Activated CD4-positive, alpha-beta memory T cell treated with anti-CD3 and anti-CD28 coated beads, Interleukin-2, amount 10 ng/mL, durations not matched to agents 7 days and 5 days (primary cell): ENCODE measurements around the gene GP1BB. TPM values are rescaled to one million over a fixed set of nuclear protein-coding genes. Genes with fewer than 3 reads are reported as not detected.

Experiments
- CTCF ChIA-PET: fragments of 350-600 bp; sonication (Branson Sonifier 250); formaldehyde crosslinking; loops from one replicate; lab custom pipeline; 2021; ENCODE audit warnings: antibody characterized with exemption, inconsistent platforms; lab: Charles Lee
- POLR2A ChIA-PET: fragments of 350-600 bp; sonication (Branson Sonifier 250); formaldehyde crosslinking; loops from one replicate; lab custom pipeline; 2021; ENCODE audit warnings: antibody characterized with exemption; lab: Charles Lee
- DNase-seq: peaks from one replicate; pipeline ENCODE4 v3.0.0-alpha.2; 2020
- H3K27ac Mint-ChIP-seq: one replicate; pipeline ENCODE4 v1.8.0; 2021; ENCODE audit warnings: mild to moderate bottlenecking, mixed read lengths
- H3K27me3 Mint-ChIP-seq: one replicate; pipeline ENCODE4 v1.8.0; 2021; ENCODE audit warnings: mixed read lengths
- H3K36me3 Mint-ChIP-seq: one replicate; pipeline ENCODE4 v1.8.0; 2021; ENCODE audit warnings: low read depth, mixed read lengths
- H3K4me1 Mint-ChIP-seq: one replicate; pipeline ENCODE4 v1.8.0; 2021; ENCODE audit warnings: mixed read lengths
- H3K4me3 Mint-ChIP-seq: one replicate; pipeline ENCODE4 v1.8.0; 2021; ENCODE audit warnings: mild to moderate bottlenecking, mixed read lengths
- H3K9me3 Mint-ChIP-seq: one replicate; pipeline ENCODE4 v1.8.0; 2021; ENCODE audit warnings: mixed read lengths
- total RNA-seq, 2 experiments: library from RNA; stranded (reverse); gene quantifications; one replicate each; pipeline ENCODE4 v1.2.3, GENCODE V29; 2021

The GP1BB gene
- total RNA-seq, 2 experiments from 2014 or later: not detected

- CTCF ChIA-PET: interaction anchor here (1.0 kb wide), 1 partner anchor 9 kb away, joined by 3 read pairs; no protein-coding TSS in a partner anchor
- DNase-seq: no peak
- Mint-ChIP-seq H3K9me3 (no peaks in the 10 kb centered on the region), H3K27me3 (no peaks in the 10 kb centered on the region), H3K4me3 (no peak overlapping the region), H3K4me1 (no peaks in the 10 kb centered on the region), H3K36me3 (no peaks in the 10 kb centered on the region), H3K27ac (no peak overlapping the region)
- POLR2A ChIA-PET: no interaction called here
Observed at GRCh38 chr22:19738664-19739447, 15.5 kb downstream of the GP1BB start.

- Mint-ChIP-seq H3K9me3 (no peaks in the 10 kb centered on the region), H3K36me3 (no peaks in the 10 kb centered on the region), H3K4me3 (no peak overlapping the region), H3K4me1 (no peaks in the 10 kb centered on the region), H3K27me3 (no peaks in the 10 kb centered on the region), H3K27ac (no peak overlapping the region)
- ChIA-PET POLR2A (no interaction called here), CTCF (no interaction called here)
- no peak for DNase-seq
Observed at GRCh38 chr22:19739448-19739895, 16.1 kb downstream of the GP1BB start.

GRCh38 chr22:19739911-19740449 is 16.6 kb downstream of the GP1BB start:
- Mint-ChIP-seq H3K9me3 (no peaks in the 10 kb centered on the region), H3K4me1 (no peaks in the 10 kb centered on the region), H3K4me3 (no peak overlapping the region), H3K36me3 (no peaks in the 10 kb centered on the region), H3K27me3 (no peaks in the 10 kb centered on the region), H3K27ac (no peak overlapping the region)
- ChIA-PET POLR2A (no interaction called here), CTCF (no interaction called here)
- no peak for DNase-seq

- Mint-ChIP-seq H3K4me1 (no peaks in the 10 kb centered on the region), H3K4me3 (no peak overlapping the region), H3K27ac (no peak overlapping the region), H3K9me3 (no peaks in the 10 kb centered on the region), H3K36me3 (no peaks in the 10 kb centered on the region), H3K27me3 (no peaks in the 10 kb centered on the region)
- ChIA-PET POLR2A (no interaction called here), CTCF (no interaction called here)
- DNase-seq: no peak
Observed at GRCh38 chr22:19740586-19740985, 17.2 kb downstream of the GP1BB start.

GRCh38 chr22:19741053-19741452 is 17.7 kb downstream of the GP1BB start:
- H3K9me3 Mint-ChIP-seq: no peaks in the 10 kb centered on the region
- DNase-seq: no peak
- H3K4me3 Mint-ChIP-seq: no peak overlapping the region
- CTCF ChIA-PET: no interaction called here
- H3K4me1 Mint-ChIP-seq: no peaks in the 10 kb centered on the region
- H3K36me3 Mint-ChIP-seq: no peaks in the 10 kb centered on the region
- no peak overlapping the region for H3K27ac Mint-ChIP-seq
- POLR2A ChIA-PET: no interaction called here
- no peaks in the 10 kb centered on the region for H3K27me3 Mint-ChIP-seq

GRCh38 chr22:19742160-19743066 is 19.1 kb downstream of the GP1BB start:
- POLR2A ChIA-PET: no interaction called here
- H3K27me3 Mint-ChIP-seq: no peaks in the 10 kb centered on the region
- no peak for DNase-seq
- CTCF ChIA-PET: interaction anchor here (0.5 to 1.4 kb wide), 2 partner anchors 11 to 378 kb away, joined by 3 to 6 read pairs; no protein-coding TSS in a partner anchor
- H3K27ac Mint-ChIP-seq: no peak overlapping the region
- no peaks in the 10 kb centered on the region for H3K36me3 Mint-ChIP-seq
- no peak overlapping the region for H3K4me3 Mint-ChIP-seq
- H3K9me3 Mint-ChIP-seq: no peaks in the 10 kb centered on the region
- no peaks in the 10 kb centered on the region for H3K4me1 Mint-ChIP-seq

- no peaks in the 10 kb centered on the region for H3K4me1 Mint-ChIP-seq
- no peak overlapping the region for H3K27ac Mint-ChIP-seq
- ChIA-PET POLR2A (no interaction called here), CTCF (no interaction called here)
- no peaks in the 10 kb centered on the region for H3K9me3 Mint-ChIP-seq
- no peaks in the 10 kb centered on the region for H3K27me3 Mint-ChIP-seq
- no peak for DNase-seq
- no peak overlapping the region for H3K4me3 Mint-ChIP-seq
- no peaks in the 10 kb centered on the region for H3K36me3 Mint-ChIP-seq
Observed at GRCh38 chr22:19743081-19743480, 19.7 kb downstream of the GP1BB start.

- POLR2A ChIA-PET: no interaction called here
- Mint-ChIP-seq H3K36me3 (no peaks in the 10 kb centered on the region), H3K4me3 (no peak overlapping the region), H3K4me1 (no peaks in the 10 kb centered on the region), H3K27ac (no peak overlapping the region), H3K9me3 (no peaks in the 10 kb centered on the region), H3K27me3 (no peaks in the 10 kb centered on the region)
- CTCF ChIA-PET: no interaction called here
- DNase-seq: no peak
Observed at GRCh38 chr22:19743651-19744050, 20.3 kb downstream of the GP1BB start.

GRCh38 chr22:19744350-19745006 is 21.1 kb downstream of the GP1BB start:
- Mint-ChIP-seq H3K9me3 (no peaks in the 10 kb centered on the region), H3K27ac (no peak overlapping the region), H3K36me3 (no peaks in the 10 kb centered on the region), H3K27me3 (peaks cover 2% of the 10 kb centered on the region), H3K4me3 (no peak overlapping the region), H3K4me1 (no peaks in the 10 kb centered on the region)
- ChIA-PET POLR2A (interaction anchor here (0.8 kb wide), 1 partner anchor 13 kb away, joined by 3 read pairs; no protein-coding TSS in a partner anchor), CTCF (no interaction called here)
- no peak for DNase-seq

GRCh38 chr22:19745155-19746101 is 22.1 kb downstream of the GP1BB start:
- ChIA-PET POLR2A (interaction anchor here (0.8 to 0.9 kb wide), 2 partner anchors 12 to 146 kb away, joined by 3 to 5 read pairs; no protein-coding TSS in a partner anchor), CTCF (interaction anchor here (1.2 kb wide), 1 partner anchor 15 kb away, joined by 3 read pairs; no protein-coding TSS in a partner anchor)
- no peak overlapping the region for H3K27ac Mint-ChIP-seq
- no peaks in the 10 kb centered on the region for H3K9me3 Mint-ChIP-seq
- DNase-seq: no peak
- H3K4me1 Mint-ChIP-seq: no peaks in the 10 kb centered on the region
- no peak overlapping the region for H3K4me3 Mint-ChIP-seq
- no peaks in the 10 kb centered on the region for H3K36me3 Mint-ChIP-seq
- H3K27me3 Mint-ChIP-seq: peaks cover 2% of the 10 kb centered on the region

GRCh38 chr22:19746726-19747125 is 23.4 kb downstream of the GP1BB start:
- no peak for DNase-seq
- no peaks in the 10 kb centered on the region for H3K4me1 Mint-ChIP-seq
- CTCF ChIA-PET: interaction anchor here (0.6 kb wide), 1 partner anchor 120 kb away, joined by 3 read pairs; no protein-coding TSS in a partner anchor
- no peaks in the 10 kb centered on the region for H3K36me3 Mint-ChIP-seq
- H3K9me3 Mint-ChIP-seq: no peaks in the 10 kb centered on the region
- peaks cover 2% of the 10 kb centered on the region for H3K27me3 Mint-ChIP-seq
- H3K4me3 Mint-ChIP-seq: no peak overlapping the region
- POLR2A ChIA-PET: no interaction called here
- H3K27ac Mint-ChIP-seq: no peak overlapping the region

GRCh38 chr22:19747551-19747950 is 24.2 kb downstream of the GP1BB start:
- Mint-ChIP-seq H3K27ac (no peak overlapping the region), H3K4me1 (no peaks in the 10 kb centered on the region), H3K27me3 (peaks cover 2% of the 10 kb centered on the region), H3K36me3 (no peaks in the 10 kb centered on the region), H3K9me3 (no peaks in the 10 kb centered on the region), H3K4me3 (no peak overlapping the region)
- POLR2A ChIA-PET: no interaction called here
- CTCF ChIA-PET: no interaction called here
- DNase-seq: no peak
